Panc1 (cell line): Measurements from ENCODE around the gene GCKR. TPM values are rescaled to one million over a fixed set of nuclear protein-coding genes. Genes with fewer than 3 reads are reported as not detected.

Experiments used
- ATAC-seq: fragments of 200-7000 bp; cut with Tn5 transposase; 2 replicates; pipeline ENCODE4 v1.9.1; 2020; ENCODE audit warnings: mild to moderate bottlenecking, moderate library complexity
- BruUV-seq: library from RNA; stranded (reverse); fragments of 400-500 nt; replicated peaks from 2 replicates; lab custom pipeline; 2021; lab: Mats Ljungman, UMichigan
- CTCF ChIA-PET: fragments of 300-600 bp; sonication (Branson Sonifier 250); formaldehyde crosslinking; loops from one replicate; lab custom pipeline; 2022; ENCODE audit warnings: antibody characterized with exemption; lab: Charles Lee
- POLR2A ChIA-PET: fragments of 300-600 bp; sonication (Branson Sonifier 250); formaldehyde crosslinking; loops from one replicate; lab custom pipeline; 2022; ENCODE audit warnings: antibody characterized with exemption; lab: Charles Lee
- DNase-seq: peaks from one replicate; pipeline ENCODE4 v3.0.0-alpha.2; 2010; ENCODE audit warnings: low read depth, low spot score
- H3K27ac ChIP-seq: 2 replicates; pipeline ENCODE4 v1.5.1; 2011; ENCODE audit warnings: mild to moderate bottlenecking, low read length, inconsistent platforms
- H3K27me3 ChIP-seq: fragments of 200-500 bp; sonication (Bioruptor generic); 2 replicates; pipeline ENCODE4 v1.6.0; 2014; ENCODE audit warnings: low read length, inconsistent platforms; ENCODE audit not compliant: control insufficient read depth, insufficient read depth
- H3K36me3 ChIP-seq: fragments of 200-500 bp; sonication (Bioruptor generic); 2 replicates; pipeline ENCODE4 v1.5.1; 2014; ENCODE audit warnings: inconsistent platforms, mild to moderate bottlenecking, low read length, moderate library complexity; ENCODE audit not compliant: control insufficient read depth, insufficient read depth
- H3K4me1 ChIP-seq: 2 replicates; pipeline ENCODE4 v1.5.1; 2011; ENCODE audit warnings: inconsistent platforms, mild to moderate bottlenecking, low read length, moderate library complexity; ENCODE audit not compliant: control insufficient read depth, insufficient read depth
- H3K4me3 ChIP-seq, 2 experiments: 2 replicates each; pipeline ENCODE4 v1.5.1; 2011 to 2012; ENCODE audit warnings: low read depth in 2 of 2, low read length in 2 of 2, mild to moderate bottlenecking in 2 of 2, inconsistent platforms in 1 of 2, moderate library complexity in 1 of 2
- H3K9me3 ChIP-seq: fragments of 200-500 bp; sonication (Bioruptor generic); 2 replicates; pipeline ENCODE4 v1.5.1; 2014; ENCODE audit warnings: low read depth, mild to moderate bottlenecking, inconsistent platforms, low read length, moderate library complexity; ENCODE audit not compliant: control insufficient read depth, insufficient read depth
- CTCF ChIP-seq: fragments of 450-650 bp; IDR thresholded peaks from 2 replicates; pipeline ENCODE4 v1.5.1; 2017; ENCODE audit warnings: mild to moderate bottlenecking
- POLR2AphosphoS5 ChIP-seq: IDR thresholded peaks from 2 replicates; pipeline ENCODE4 v1.6.1; 2012; ENCODE audit warnings: mild to moderate bottlenecking, low read depth, low read length, moderate library complexity
- SIN3A ChIP-seq: IDR thresholded peaks from 2 replicates; pipeline ENCODE4 v1.6.1; 2012; ENCODE audit warnings: low read depth, mild to moderate bottlenecking, low read length, moderate library complexity, borderline replicate concordance; ENCODE audit not compliant: insufficient read depth
- TCF7L2 ChIP-seq: IDR thresholded peaks from 2 replicates; pipeline ENCODE4 v1.6.1; 2011; ENCODE audit warnings: mild to moderate bottlenecking, low read depth, low read length, inconsistent platforms
- in situ Hi-C: cut with HindIII; loops from 2 replicates; pipeline ENCODE4 v1.10.0; 2016; ENCODE audit warnings: low sequenced_read_pairs, low pct_unique_long_range_greater_than_20kb
- intact Hi-C: fragments of 100-400 bp; cut with micrococcal nuclease; formaldehyde crosslinking; loops from one replicate; pipeline ENCODE4 v1.10.0; 2022; ENCODE audit not compliant: unreplicated experiment
- total RNA-seq: library from RNA; stranded (reverse); gene quantifications from one replicate; pipeline ENCODE4 v1.2.1, GENCODE V29; 2021; ENCODE audit not compliant: unreplicated experiment
- TF ChIP-seq, protein P1 (sequence below), 2 experiments: IDR thresholded peaks; 2 replicates each; pipeline ENCODE4 v1.6.1; 2011 to 2012; ENCODE audit warnings: low read depth in 2 of 2, control low read depth in 1 of 2, low read length in 1 of 2, mild to moderate bottlenecking in 1 of 2, moderate library complexity in 1 of 2; ENCODE audit not compliant: insufficient read depth in 1 of 2

GCKR gene
- total RNA-seq, 1 experiment from 2014 or later, result 0.33 TPM

- TF ChIP-seq, protein P1, sequence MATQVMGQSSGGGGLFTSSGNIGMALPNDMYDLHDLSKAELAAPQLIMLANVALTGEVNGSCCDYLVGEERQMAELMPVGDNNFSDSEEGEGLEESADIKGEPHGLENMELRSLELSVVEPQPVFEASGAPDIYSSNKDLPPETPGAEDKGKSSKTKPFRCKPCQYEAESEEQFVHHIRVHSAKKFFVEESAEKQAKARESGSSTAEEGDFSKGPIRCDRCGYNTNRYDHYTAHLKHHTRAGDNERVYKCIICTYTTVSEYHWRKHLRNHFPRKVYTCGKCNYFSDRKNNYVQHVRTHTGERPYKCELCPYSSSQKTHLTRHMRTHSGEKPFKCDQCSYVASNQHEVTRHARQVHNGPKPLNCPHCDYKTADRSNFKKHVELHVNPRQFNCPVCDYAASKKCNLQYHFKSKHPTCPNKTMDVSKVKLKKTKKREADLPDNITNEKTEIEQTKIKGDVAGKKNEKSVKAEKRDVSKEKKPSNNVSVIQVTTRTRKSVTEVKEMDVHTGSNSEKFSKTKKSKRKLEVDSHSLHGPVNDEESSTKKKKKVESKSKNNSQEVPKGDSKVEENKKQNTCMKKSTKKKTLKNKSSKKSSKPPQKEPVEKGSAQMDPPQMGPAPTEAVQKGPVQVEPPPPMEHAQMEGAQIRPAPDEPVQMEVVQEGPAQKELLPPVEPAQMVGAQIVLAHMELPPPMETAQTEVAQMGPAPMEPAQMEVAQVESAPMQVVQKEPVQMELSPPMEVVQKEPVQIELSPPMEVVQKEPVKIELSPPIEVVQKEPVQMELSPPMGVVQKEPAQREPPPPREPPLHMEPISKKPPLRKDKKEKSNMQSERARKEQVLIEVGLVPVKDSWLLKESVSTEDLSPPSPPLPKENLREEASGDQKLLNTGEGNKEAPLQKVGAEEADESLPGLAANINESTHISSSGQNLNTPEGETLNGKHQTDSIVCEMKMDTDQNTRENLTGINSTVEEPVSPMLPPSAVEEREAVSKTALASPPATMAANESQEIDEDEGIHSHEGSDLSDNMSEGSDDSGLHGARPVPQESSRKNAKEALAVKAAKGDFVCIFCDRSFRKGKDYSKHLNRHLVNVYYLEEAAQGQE (IDR thresholded peaks at IDR 0.05; ENCODE audit: insufficient read depth in 1 of 2, low read depth in 2 of 2, low read length in 1 of 2), result no peak
- no peak for TF ChIP-seq SIN3A
- TF ChIP-seq POLR2AphosphoS5, result no peak
- TF ChIP-seq TCF7L2, result no peak
- TF ChIP-seq CTCF, result no peak
- Histone ChIP-seq H3K9me3 (no peaks in the 10 kb centered on the region), H3K4me1 (no peaks in the 10 kb centered on the region), H3K4me3 (no peak overlapping the region), H3K36me3 (no peaks in the 10 kb centered on the region), H3K27me3 (no peaks in the 10 kb centered on the region), H3K27ac (no peak overlapping the region)
- in situ Hi-C loops, result no loop called here
- ChIA-PET CTCF (interaction anchor here (0.6 kb wide), 1 partner anchor 47 kb away, joined by 6 read pairs; no protein-coding TSS in a partner anchor), POLR2A (no interaction called here)
- intact Hi-C loops, result no loop called here
- BruUV-seq, result no TSS peak
- ATAC-seq, result no peak
- DNase-seq, result no peak
Measured at GRCh38 chr2:27448381-27448780, 48.3 kb upstream of the GCKR start.

- intact Hi-C loops (no loop called here), in situ Hi-C loops (no loop called here)
- CTCF ChIA-PET, result no interaction called here
- no peaks in the 10 kb centered on the region for H3K36me3 ChIP-seq
- TF ChIP-seq CTCF (no peak), SIN3A (no peak), TCF7L2 (no peak), POLR2AphosphoS5 (no peak)
- TF ChIP-seq, protein P1 (IDR thresholded peaks at IDR 0.05; ENCODE audit: insufficient read depth in 1 of 2, low read depth in 2 of 2, low read length in 1 of 2), result no peak
- H3K27ac ChIP-seq, result no peak overlapping the region
- H3K4me1 ChIP-seq, result no peaks in the 10 kb centered on the region
- POLR2A ChIA-PET, result no interaction called here
- BruUV-seq, result no TSS peak
- ATAC-seq (no peak), DNase-seq (no peak)
- no peaks in the 10 kb centered on the region for H3K9me3 ChIP-seq
- no peak overlapping the region for H3K4me3 ChIP-seq
- H3K27me3 ChIP-seq, result no peaks in the 10 kb centered on the region
Measured at GRCh38 chr2:27451095-27451494, 45.5 kb upstream of the GCKR start.
